Measurements from ENCODE around the gene SF1. TPM values are rescaled to one million over a fixed set of nuclear protein-coding genes. Genes with fewer than 3 reads are reported as not detected.

SF1 gene
- total RNA-seq (ENCODE audit: low replicate concordance), result 315 and 450 TPM in 2 replicates
- long read RNA-seq, partial matches to known transcripts, result 2 of 18 reads
- long read RNA-seq, other reads (novel, unspliced or antisense), result 12 of 18 reads

GRCh38 chr11:64778473-64779298, at the start of gene SF1:
Gene SF1 (minus strand): TSS chr11:64778542. CDS start chr11:64778392, 150 bp downstream.
- Mint-ChIP-seq H3K27ac (peak within 1 kb of the TSS; percentile 98), H3K4me1 (ENCODE audit: unreplicated experiment) (peaks cover 21% of the 10 kb centered on the region), H3K36me3 (peaks cover 32% of the 10 kb centered on the region), H3K4me3 (peak within 1 kb of the TSS; percentile 97), H3K9me3 (no peaks in the 10 kb centered on the region), H3K27me3 (peaks cover 3% of the 10 kb centered on the region)
- TF ChIP-seq, protein P1, sequence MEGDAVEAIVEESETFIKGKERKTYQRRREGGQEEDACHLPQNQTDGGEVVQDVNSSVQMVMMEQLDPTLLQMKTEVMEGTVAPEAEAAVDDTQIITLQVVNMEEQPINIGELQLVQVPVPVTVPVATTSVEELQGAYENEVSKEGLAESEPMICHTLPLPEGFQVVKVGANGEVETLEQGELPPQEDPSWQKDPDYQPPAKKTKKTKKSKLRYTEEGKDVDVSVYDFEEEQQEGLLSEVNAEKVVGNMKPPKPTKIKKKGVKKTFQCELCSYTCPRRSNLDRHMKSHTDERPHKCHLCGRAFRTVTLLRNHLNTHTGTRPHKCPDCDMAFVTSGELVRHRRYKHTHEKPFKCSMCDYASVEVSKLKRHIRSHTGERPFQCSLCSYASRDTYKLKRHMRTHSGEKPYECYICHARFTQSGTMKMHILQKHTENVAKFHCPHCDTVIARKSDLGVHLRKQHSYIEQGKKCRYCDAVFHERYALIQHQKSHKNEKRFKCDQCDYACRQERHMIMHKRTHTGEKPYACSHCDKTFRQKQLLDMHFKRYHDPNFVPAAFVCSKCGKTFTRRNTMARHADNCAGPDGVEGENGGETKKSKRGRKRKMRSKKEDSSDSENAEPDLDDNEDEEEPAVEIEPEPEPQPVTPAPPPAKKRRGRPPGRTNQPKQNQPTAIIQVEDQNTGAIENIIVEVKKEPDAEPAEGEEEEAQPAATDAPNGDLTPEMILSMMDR (conservative IDR thresholded peaks at IDR 0.05), result no peak
- DNase-seq (ENCODE audit: extremely low spot score, unreplicated experiment), result peak; percentile 99

GRCh38 chr11:64827451-64827839, 49.1 kb upstream of the SF1 start:
- Mint-ChIP-seq H3K4me1 (ENCODE audit: unreplicated experiment) (no peaks in the 10 kb centered on the region), H3K27me3 (no peaks in the 10 kb centered on the region), H3K9me3 (no peaks in the 10 kb centered on the region), H3K27ac (no peak overlapping the region), H3K4me3 (no peak overlapping the region), H3K36me3 (peaks cover 8% of the 10 kb centered on the region)
- TF ChIP-seq, protein P1 (conservative IDR thresholded peaks at IDR 0.05), result no peak
- no peak for DNase-seq (ENCODE audit: extremely low spot score, unreplicated experiment)

DNA sequence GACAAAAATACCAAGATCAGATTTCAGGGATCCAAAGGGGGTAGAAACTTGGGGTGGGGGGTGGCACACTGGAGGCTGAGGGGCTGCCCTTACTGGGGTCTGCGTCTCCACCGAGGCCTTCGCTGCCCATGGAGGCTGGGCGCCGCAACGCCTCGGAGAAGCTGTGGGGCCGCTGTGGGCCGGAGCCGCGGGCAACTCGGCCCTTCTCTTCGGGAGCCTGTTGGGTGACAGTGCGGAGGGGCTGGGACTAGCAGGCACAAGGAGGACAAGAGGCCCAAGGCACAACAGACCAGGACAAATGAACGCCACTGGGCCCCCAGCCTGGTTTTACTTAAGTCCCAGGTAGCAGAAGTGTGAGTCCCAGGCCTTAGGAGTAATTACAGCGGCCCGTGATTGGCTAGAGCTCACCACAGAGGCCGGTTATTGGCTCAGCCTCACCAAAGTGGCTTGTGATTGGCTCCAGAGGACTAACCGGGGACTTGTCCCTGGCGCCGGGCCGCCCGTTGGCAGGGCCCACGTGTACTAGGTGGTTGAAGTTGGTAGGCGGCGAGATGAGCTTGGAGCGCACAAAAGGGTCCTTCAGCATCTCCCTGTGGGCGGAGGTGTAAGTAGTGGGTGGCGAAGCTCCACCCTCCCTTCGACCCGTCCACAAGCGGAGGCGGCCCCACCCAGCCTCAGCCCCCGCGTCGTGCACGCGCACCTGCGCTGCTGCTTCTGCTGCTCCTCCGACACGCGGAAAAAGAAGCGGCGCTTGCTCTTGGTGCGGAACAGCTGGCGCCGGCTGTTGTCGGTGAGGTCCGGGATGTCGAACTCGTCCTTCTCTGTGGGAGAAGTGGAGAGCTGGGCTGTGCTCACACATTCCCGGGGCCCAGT, 48.5 kb upstream of the SF1 start:
- H3K27ac Mint-ChIP-seq, result no peak overlapping the region
- no peak overlapping the region for H3K4me3 Mint-ChIP-seq
- H3K36me3 Mint-ChIP-seq, result peaks cover 8% of the 10 kb centered on the region
- TF ChIP-seq, protein P1 (conservative IDR thresholded peaks at IDR 0.05), result no peak
- no peaks in the 10 kb centered on the region for H3K9me3 Mint-ChIP-seq
- no peak for DNase-seq (ENCODE audit: extremely low spot score, unreplicated experiment)
- H3K27me3 Mint-ChIP-seq, result no peaks in the 10 kb centered on the region
- no peaks in the 10 kb centered on the region for H3K4me1 Mint-ChIP-seq (ENCODE audit: unreplicated experiment)

DNA sequence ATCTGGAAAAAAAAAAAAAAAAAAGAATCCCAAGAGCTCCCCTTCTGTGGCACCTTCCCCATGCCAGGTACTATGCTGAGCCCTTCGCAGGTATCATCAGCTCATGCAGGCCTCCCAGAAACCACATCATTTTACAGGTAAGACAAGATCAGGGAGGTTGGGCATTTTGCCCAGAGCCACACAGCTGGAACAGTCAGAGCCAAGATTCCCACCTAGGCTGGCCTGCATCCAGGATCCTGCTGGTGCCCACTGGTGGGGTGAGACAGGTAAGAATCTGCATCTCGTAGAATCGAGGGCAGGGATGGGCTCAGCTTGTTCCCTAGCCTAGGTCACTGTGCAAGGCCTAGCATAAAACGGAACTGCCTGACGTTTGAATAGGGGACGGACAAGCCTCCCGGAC, 47.7 kb upstream of the SF1 start:
- no peaks in the 10 kb centered on the region for H3K9me3 Mint-ChIP-seq
- H3K27ac Mint-ChIP-seq, result no peak overlapping the region
- TF ChIP-seq, protein P1 (conservative IDR thresholded peaks at IDR 0.05), result no peak
- DNase-seq (ENCODE audit: extremely low spot score, unreplicated experiment), result no peak
- no peaks in the 10 kb centered on the region for H3K27me3 Mint-ChIP-seq
- no peaks in the 10 kb centered on the region for H3K4me1 Mint-ChIP-seq (ENCODE audit: unreplicated experiment)
- peaks cover 8% of the 10 kb centered on the region for H3K36me3 Mint-ChIP-seq
- no peak overlapping the region for H3K4me3 Mint-ChIP-seq

DNA sequence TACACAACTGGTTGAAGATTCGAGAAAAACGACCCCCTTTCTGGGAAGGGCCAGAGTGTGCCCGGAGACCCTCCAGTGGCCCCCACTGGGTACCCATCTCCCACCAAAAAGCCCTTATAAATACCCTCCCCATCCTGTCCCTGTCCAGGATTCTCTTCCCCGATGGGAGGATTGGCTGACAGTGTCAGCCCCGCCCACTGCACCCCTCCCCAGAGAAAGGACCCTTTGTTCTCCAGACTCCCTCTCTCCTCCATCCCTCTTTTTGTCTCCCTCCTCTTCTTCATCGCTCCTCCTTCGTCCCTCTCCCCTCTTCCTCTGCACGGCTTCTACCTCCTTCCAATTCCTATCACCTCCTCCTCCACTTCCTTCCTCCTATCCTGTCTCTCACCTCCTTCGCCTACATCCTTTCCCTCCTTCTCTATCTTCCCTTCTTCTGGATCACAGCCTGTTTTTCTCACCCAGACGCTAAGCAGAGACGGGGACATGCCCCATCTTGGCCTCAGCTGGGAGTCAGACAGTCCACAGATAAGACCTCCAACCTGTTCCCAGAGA, 45.3 kb upstream of the SF1 start:
- Mint-ChIP-seq H3K9me3 (no peaks in the 10 kb centered on the region), H3K4me3 (no peak overlapping the region), H3K27ac (no peak overlapping the region), H3K27me3 (no peaks in the 10 kb centered on the region), H3K4me1 (ENCODE audit: unreplicated experiment) (no peaks in the 10 kb centered on the region), H3K36me3 (peaks cover 8% of the 10 kb centered on the region)
- DNase-seq (ENCODE audit: extremely low spot score, unreplicated experiment), result no peak
- TF ChIP-seq, protein P1 (conservative IDR thresholded peaks at IDR 0.05), result no peak

Measured in type B pancreatic cell (in vitro differentiated cells).